ENCODE measurements around the gene APPBP2.
A peak's percentile ranks its signal among the peaks of the same experiment; 100 is the strongest.
"Not testable (repeated sequence)": the region's sequence is repeated elsewhere in the genome, so short reads cannot be mapped to it uniquely, and the experiment has no call there.

Gene APPBP2

GRCh38 chr17:60491771-60492170 lies 34.3 kb downstream of the APPBP2 start:
- DNase-seq, result no peak

GRCh38 chr17:60490594-60490993 lies 35.4 kb downstream of the APPBP2 start:
- DNase-seq, result not testable (repeated sequence)

GRCh38 chr17:60481604-60482003 lies 44.4 kb downstream of the APPBP2 start:
- DNase-seq, result no peak

- DNase-seq, result no peak
These were observed 52.3 kb downstream of the APPBP2 start for GRCh38 chr17:60473788-60474187.

- no peak for DNase-seq
These were observed 53.6 kb downstream of the APPBP2 start for GRCh38 chr17:60472449-60472848.

- DNase-seq, result no peak
These were observed 54.6 kb downstream of the APPBP2 start for GRCh38 chr17:60471451-60471850.

GRCh38 chr17:60468371-60468770 lies 57.7 kb downstream of the APPBP2 start:
- no peak for DNase-seq

- DNase-seq, result no peak
These were observed 61.7 kb downstream of the APPBP2 start for GRCh38 chr17:60464343-60464742.

- no peak for DNase-seq
These were observed 62.7 kb downstream of the APPBP2 start for GRCh38 chr17:60463157-60463835.

GRCh38 chr17:60461584-60461983 lies 64.5 kb downstream of the APPBP2 start:
- DNase-seq, result no peak

- DNase-seq, result no peak
These were observed 68.9 kb downstream of the APPBP2 start for GRCh38 chr17:60457148-60457547.

- no peak for DNase-seq
These were observed 70.7 kb downstream of the APPBP2 start for GRCh38 chr17:60455378-60455777.

GRCh38 chr17:60451965-60452364 lies 74.1 kb downstream of the APPBP2 start:
- DNase-seq, result no peak

GRCh38 chr17:60451071-60451470 lies 75.0 kb downstream of the APPBP2 start:
- DNase-seq, result no peak

- no peak for DNase-seq
These were observed 78.7 kb downstream of the APPBP2 start for GRCh38 chr17:60447375-60447774.

GRCh38 chr17:60445144-60445543 lies 80.9 kb downstream of the APPBP2 start:
- DNase-seq, result no peak

GRCh38 chr17:60443713-60444112 lies 82.3 kb downstream of the APPBP2 start:
- no peak for DNase-seq

GRCh38 chr17:60442271-60443173 lies 83.5 kb downstream of the APPBP2 start:
- no peak for DNase-seq

- no peak for DNase-seq
These were observed 86.5 kb downstream of the APPBP2 start for GRCh38 chr17:60439501-60439900.

- no peak for DNase-seq
These were observed 89.4 kb downstream of the APPBP2 start for GRCh38 chr17:60436676-60437075.

- DNase-seq, result peak; percentile 62
These were observed 90.5 kb downstream of the APPBP2 start for GRCh38 chr17:60435244-60436167.

GRCh38 chr17:60433021-60433997 lies 92.7 kb downstream of the APPBP2 start:
- not testable (repeated sequence) for DNase-seq

All from NCI-H1092 treated with DMSO at 0.1 percent for 48 hours (cell line).